Muscle of arm (tissue), 12 donors: Measurements from ENCODE around the gene LMCD1. TPM values are rescaled to one million over a fixed set of nuclear protein-coding genes. Genes with fewer than 3 reads are reported as not detected.

Experiments
- DNase-seq: peaks from one replicate; pipeline ENCODE4 v3.0.0-alpha.2; 2013
- polyA plus RNA-seq, 12 donors: library from polyadenylated mRNA; unstranded; fragments of 120-200 nt; gene quantifications; one replicate each; pipeline ENCODE4 v1.2.1, GENCODE V29; 2013; ENCODE audit not compliant: insufficient read length in 12 of 12

LMCD1 gene
- polyA plus RNA-seq, 12 donors: 77.4 to 304 (median 188) TPM

GRCh38 chr3:8481380-8481779, 20.2 kb upstream of the LMCD1 start:
- no peak for DNase-seq

- no peak for DNase-seq
Measured at GRCh38 chr3:8482263-8482662, 19.4 kb upstream of the LMCD1 start.

GRCh38 chr3:8482960-8483665, 18.5 kb upstream of the LMCD1 start:
- DNase-seq: peak; percentile 72

DNA sequence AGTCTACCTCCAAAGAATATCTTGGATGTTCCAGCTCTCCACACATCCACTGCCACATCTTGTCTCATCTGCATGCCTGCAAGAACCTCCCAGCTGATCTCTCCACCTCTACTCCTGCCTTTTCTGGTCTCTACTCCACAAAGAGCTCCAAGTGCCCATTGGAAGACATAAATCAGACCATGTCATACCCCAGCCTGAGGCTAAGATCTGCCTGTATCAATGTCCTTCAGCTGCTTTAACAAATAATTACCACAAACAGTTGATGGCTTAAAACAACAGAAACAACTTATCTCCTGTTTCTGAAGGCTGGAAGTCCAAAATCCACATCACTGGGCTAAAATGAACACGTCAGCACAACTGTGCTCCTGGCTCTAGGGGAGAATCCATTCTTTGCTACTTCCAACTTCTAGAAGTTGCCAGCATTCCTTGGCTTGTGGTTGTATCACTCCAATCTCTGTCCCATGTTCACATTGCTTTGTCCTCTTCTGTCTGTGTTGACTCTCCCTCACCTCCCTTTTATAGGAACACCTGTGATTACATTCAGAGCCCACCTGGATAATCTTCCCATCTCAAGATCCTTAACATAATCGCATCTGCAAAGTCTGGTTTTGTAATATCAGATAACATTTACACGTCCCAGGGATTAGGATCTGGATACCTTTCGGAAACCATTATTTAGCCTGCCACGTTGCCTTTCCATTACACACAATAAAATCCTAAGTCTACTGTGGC, 17.0 kb upstream of the LMCD1 start:
- no peak for DNase-seq

- DNase-seq: no peak
Measured at GRCh38 chr3:8485141-8485870, 16.3 kb upstream of the LMCD1 start.

DNA sequence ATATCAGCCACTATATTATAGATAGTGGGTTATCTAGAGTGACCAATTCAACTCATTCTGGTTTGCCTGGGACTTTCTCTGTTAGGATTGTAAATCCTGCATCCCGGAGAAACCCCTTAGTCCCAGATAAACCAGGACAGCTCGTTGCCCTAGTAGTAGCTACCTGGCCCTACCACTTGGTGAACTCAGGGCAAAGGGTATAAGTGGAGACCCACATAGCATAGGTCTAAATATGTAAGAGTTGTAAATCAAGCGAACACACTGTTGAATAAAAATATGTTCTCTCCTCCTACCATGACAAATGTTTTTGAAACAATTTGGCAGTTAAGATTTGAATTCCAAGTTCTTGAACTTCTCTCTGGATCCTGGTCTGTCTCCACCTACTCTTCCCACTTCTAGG, 15.7 kb upstream of the LMCD1 start:
- DNase-seq: no peak

DNA sequence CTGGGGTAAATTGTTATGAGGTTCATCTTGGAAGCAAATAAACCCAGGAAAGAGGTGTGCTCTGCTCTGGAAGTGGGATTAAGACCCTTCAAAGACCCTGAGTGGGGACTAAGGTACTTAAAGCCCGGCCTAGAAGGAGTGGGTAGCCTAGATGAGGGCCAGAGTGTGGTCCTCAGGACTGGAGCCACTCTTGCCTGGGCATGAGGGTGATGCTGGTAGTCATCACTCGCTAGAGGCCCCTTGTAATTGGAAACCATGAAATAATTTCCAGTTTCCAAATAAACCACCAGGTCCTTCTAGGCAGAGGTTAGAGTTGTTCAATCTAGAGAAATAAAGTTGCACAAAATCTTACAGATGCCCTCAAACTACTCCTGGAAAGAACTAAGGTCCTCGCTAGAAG, 15.2 kb upstream of the LMCD1 start:
- DNase-seq: no peak

- DNase-seq: no peak
Measured at GRCh38 chr3:8486936-8487335, 14.7 kb upstream of the LMCD1 start.

- DNase-seq: no peak
Measured at GRCh38 chr3:8488411-8488810, 13.2 kb upstream of the LMCD1 start.

DNA sequence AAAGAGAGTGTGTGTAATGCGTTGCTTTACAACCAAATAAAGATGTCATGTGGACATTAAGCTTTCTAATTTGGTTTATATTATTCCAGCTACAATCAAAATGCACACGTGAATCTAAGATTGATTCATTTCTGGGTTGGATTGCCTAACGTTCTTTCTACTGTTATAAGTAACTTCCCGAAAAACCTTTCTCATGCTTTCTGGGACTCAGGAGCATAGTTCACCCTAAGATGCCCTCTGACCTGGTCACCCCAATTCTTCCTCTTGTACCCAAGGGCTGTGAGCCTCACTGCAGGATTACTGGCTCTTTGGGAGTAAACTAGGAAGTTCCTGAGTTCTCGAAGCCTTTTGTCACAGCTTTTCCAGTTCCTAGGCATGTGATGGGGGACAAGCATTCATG, 12.7 kb upstream of the LMCD1 start:
- no peak for DNase-seq

DNA sequence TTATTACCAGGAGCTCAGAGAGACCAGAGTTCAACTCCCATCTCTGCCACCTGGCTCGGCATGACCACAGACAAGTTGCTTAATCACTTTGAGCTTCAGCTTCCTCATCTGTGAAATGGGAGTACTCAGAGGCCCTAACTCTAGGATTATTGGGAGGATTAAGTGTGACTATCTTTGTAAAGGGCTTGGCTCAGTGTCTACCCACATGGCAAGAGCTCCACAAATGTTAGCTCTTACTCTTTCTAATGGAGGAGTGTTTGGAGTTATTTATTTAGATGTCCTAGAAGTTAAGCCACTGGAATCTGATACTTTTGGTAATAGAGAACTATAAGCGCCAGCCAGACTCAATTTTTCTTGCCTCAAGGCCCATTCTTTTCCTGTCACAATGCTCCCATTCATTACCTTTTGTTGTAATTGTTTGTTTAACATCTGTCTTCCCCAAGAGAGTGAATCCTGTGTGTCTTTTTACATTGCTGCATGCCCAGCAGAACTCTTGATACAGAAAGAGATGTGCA, 12.3 kb upstream of the LMCD1 start:
- no peak for DNase-seq

DNA sequence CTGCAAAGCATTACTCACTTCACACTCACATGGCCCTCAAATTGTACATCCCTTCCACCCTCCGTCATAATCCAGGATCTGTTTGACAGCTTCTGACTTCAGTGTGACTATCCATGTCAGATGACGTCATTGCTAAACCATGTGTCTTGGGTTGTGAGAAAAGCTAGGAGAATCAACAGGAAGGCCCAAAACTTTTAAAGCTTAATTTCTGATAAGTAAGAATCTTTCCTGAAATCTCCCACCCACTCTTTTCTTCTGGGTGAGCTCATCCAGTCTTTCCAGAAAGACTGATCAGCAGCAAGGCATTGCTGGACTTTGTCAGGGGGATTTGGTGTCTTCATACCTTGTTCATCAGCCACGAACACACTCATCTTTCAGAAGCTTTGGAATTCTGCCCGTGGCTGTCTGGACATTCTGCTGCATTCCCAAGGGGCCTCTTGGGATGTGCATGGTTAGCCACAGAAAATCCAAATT, 11.5 kb upstream of the LMCD1 start:
- no peak for DNase-seq

GRCh38 chr3:8491271-8492144, 10.1 kb upstream of the LMCD1 start:
- no peak for DNase-seq

DNA sequence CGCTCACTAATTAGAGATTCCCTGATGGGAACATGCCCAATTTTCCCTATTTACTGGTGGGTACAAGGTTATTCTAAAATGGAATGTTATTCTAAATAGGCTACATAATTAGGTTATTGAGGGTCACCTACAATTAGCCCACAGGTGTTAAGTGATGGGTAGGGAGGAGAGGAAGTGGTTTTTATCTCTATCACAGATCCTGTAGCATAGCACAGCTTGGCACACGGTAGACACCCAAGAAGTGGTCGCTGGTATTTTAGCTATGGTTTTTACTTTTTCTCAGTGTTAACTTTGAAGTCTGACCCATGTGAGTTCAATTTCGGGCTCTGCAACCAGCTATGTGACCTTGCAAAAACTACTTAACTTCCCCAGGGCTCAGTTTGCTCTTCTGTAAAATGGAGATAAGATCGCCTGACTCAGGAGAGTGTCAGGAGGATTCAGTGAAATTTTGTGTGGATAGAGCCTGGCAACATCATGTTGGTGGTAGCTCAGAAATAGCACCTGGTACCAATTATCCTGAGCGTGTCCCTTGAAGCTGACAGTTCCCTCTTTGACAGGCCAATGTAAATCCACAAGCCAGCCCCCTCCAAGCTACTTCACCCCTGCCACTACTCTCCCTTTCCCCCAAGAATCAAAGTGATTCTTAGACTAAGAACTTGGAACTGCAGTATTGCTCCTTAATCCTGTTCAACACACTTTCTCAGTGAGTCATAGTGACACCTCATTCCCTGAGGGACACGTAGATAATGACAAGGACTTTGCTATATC, 8.7 kb upstream of the LMCD1 start:
- DNase-seq: no peak

DNA sequence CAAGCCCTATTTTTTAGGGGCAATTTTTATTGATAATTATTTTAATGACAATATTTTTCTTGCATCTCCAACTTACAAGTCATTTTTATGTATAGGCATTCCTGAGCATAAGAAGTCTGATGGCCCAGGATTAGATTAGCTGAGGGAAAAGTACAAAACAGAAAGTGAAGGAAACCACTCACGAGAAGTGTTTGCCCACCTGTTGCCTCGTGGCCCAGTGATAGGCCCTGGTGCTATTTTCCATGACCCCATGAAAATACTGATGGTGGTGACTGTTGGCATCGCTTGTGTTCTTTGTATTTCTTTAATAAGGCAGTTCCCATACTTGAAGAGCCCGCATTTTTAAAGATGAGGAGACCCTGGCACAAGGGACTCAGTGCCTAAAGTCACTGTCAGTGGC, 7.9 kb upstream of the LMCD1 start:
- no peak for DNase-seq

DNA sequence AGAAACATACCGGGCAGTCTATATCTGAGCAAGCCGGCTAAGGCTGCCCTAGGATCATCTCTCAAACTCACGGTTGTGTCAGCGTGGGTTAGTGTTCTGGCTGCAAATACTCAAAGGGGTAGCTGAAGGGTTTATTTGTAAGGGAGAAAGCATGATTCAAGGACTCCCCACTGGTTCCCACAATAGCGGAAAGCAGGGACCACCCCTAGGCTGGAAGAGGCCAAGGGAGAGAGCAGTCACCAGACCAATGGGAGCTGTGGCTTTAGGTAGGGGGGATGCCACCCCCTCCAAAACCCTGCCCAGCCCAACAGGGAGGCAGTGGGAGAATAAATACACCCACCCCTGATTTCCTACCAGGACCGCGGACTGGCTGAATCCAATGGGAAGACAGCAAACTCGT, 7.3 kb upstream of the LMCD1 start:
- no peak for DNase-seq

GRCh38 chr3:8497582-8497981, 4.0 kb upstream of the LMCD1 start:
- DNase-seq: no peak

DNA sequence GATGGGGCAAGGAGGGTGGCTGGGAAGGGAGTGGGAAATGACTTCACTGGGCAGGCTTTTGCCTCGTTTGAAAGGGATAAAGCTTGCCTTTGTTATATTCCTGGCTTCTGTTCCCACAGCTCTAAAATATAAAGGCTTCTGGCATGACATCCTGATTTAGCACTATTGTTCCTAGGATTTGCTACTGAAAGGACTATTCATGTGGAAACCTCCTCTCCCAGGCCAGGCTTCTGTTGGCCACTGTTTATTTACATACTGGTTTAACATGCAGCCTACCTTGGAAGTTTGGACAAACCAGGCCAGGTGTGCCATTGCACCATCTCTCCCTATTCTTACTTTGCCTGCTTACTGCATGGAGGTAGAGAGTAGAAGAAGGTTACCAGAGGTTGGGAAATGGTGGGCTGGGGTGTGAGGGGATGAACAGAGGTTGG, 2.4 kb upstream of the LMCD1 start:
- DNase-seq: no peak

DNA sequence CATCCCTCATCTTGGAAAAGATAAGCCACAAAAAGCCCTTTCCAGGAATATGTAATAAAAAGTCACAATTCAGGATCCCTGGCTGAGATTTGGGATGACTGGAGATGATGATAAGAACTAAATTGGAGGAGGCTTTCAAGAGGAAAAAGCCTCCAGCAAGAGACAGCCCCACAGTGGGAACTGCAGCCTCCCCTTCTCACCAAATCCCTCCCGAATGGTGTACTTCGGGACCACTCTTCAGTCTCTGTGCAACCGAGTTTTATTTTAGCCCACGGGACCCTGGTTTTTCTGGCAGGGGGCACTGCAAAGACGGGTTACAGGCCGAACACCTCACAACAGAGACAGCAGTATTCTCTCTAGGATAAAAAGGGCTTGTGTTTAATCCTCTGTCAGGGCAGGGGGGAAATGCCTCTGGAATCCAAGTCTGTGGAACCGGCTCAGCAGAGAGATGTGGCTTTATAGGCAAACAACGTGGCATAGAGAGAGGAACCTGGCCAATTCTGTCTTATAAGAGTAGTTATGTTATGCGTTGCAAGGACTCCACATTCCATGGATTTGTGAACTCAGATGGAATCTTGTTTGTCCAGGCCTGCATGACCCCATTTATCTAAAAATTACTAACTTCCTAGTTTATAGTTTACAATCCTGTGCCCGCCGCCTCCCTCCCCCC, 1.2 kb upstream of the LMCD1 start:
- DNase-seq: no peak

GRCh38 chr3:8500989-8501370, 643 bp upstream of the LMCD1 start:
- DNase-seq: no peak
